K562 (cell line): Measurements from ENCODE around the gene RALGPS1. TPM values are rescaled to one million over a fixed set of nuclear protein-coding genes. Genes with fewer than 3 reads are reported as not detected.

Experiments used
- CEBPG ChIP-seq, 3 experiments: fragments of 200-800 bp in 1 of 3; sonication (Bioruptor generic) in 1 of 3; sonication (generic) in 1 of 3; formaldehyde crosslinking in 1 of 3; IDR thresholded peaks in 2 of 3; conservative IDR thresholded peaks in 1 of 3; 2 replicates each; pipeline versions ENCODE4 v1.6.1 to v1.8.0; 2016 to 2022; ENCODE audit warnings: missing compliant biosample characterization in 2 of 3, missing genetic modification characterization in 2 of 3, mild to moderate bottlenecking in 1 of 3, missing genetic modification reagents in 1 of 3
- CREB5 ChIP-seq: fragments of 250-450 bp; sonication (Bioruptor Pico); IDR thresholded peaks from 2 replicates; pipeline ENCODE4 v1.5.0; 2020; ENCODE audit warnings: mild to moderate bottlenecking
- CTCF ChIP-seq, 3 experiments: IDR thresholded peaks in 2 of 3; conservative IDR thresholded peaks in 1 of 3; 2 replicates each; pipeline ENCODE4 v1.5.1; 2011 to 2012; ENCODE audit warnings: low read length in 3 of 3, mild to moderate bottlenecking in 3 of 3, control low read depth in 2 of 3, improper control_type of control experiment in 1 of 3, inconsistent platforms in 1 of 3, low read depth in 1 of 3, mixed read lengths in 1 of 3, moderate library complexity in 1 of 3; ENCODE audit not compliant: insufficient read depth in 2 of 3
- FOS ChIP-seq: IDR thresholded peaks from 3 replicates; pipeline ENCODE4 v1.6.1; 2011; ENCODE audit not compliant: insufficient read length; ENCODE audit errors: extremely low read depth
- FOXP1 ChIP-seq: sonication (generic); formaldehyde crosslinking; IDR thresholded peaks from 2 replicates; pipeline ENCODE4 v1.8.0; 2022; ENCODE audit warnings: mild to moderate bottlenecking, missing genetic modification reagents
- HMGN3 ChIP-seq: IDR thresholded peaks from 2 replicates; pipeline ENCODE4 v1.6.1; 2011; ENCODE audit warnings: borderline replicate concordance, low read depth, mild to moderate bottlenecking, mixed read lengths, low read length; ENCODE audit not compliant: insufficient read length; ENCODE audit errors: extremely low read depth
- HSF4 ChIP-seq: fragments of 250-450 bp; sonication (Bioruptor Pico); IDR thresholded peaks from 2 replicates; pipeline ENCODE4 v2.1.2; 2022; ENCODE audit warnings: mild to moderate bottlenecking, moderate library complexity, borderline replicate concordance
- JUN ChIP-seq, 2 experiments: sonication (generic) in 1 of 2; formaldehyde crosslinking in 1 of 2; IDR thresholded peaks; 2 replicates each; pipeline versions ENCODE4 v1.6.1 to v1.8.0; 2012 to 2022; ENCODE audit warnings: borderline replicate concordance in 2 of 2, mild to moderate bottlenecking in 2 of 2, improper control_type of control experiment in 1 of 2, low read depth in 1 of 2, low read length in 1 of 2, missing genetic modification reagents in 1 of 2
- MCM7 ChIP-seq, 2 experiments: fragments of 450-650 bp; IDR thresholded peaks; 2 replicates each; pipeline ENCODE4 v1.6.1; 2016 to 2018
- RAD51 ChIP-seq: fragments of 450-650 bp; IDR thresholded peaks from 2 replicates; pipeline ENCODE4 v1.7.1; 2016; ENCODE audit warnings: low read depth, mild to moderate bottlenecking, borderline replicate concordance
- RBFOX2 ChIP-seq: fragments of 200-400 bp; formaldehyde crosslinking; IDR thresholded peaks from 2 replicates; pipeline ENCODE4 v1.6.1; 2017; ENCODE audit warnings: low read depth, mild to moderate bottlenecking, low read length, moderate library complexity
- ZNF121 ChIP-seq: sonication (generic); formaldehyde crosslinking; conservative IDR thresholded peaks from 2 replicates; pipeline ENCODE4 v1.8.0; 2022; ENCODE audit warnings: missing genetic modification reagents
- ZNF263 ChIP-seq: sonication (generic); formaldehyde crosslinking; IDR thresholded peaks from 2 replicates; pipeline ENCODE4 v1.8.0; 2022; ENCODE audit warnings: mild to moderate bottlenecking, missing genetic modification reagents, borderline replicate concordance
- ZNF512 ChIP-seq: IDR thresholded peaks from 2 replicates; pipeline ENCODE4 v1.6.1; 2016; ENCODE audit warnings: missing genetic modification characterization, missing compliant biosample characterization
- ZNF561 ChIP-seq: fragments of 450-650 bp; formaldehyde crosslinking; conservative IDR thresholded peaks from 2 replicates; pipeline ENCODE4 v1.4.0; 2020; ENCODE audit warnings: mild to moderate bottlenecking, moderate library complexity
- ZNF583 ChIP-seq: fragments of 250-450 bp; sonication (Bioruptor Pico); IDR thresholded peaks from 2 replicates; pipeline ENCODE4 v1.4.0; 2020
- polyA plus RNA-seq, 8 experiments: library from polyadenylated mRNA; depleted of rRNA in 4 of 8; stranded (reverse) in 5 of 8; unstranded in 3 of 8; fragments of >200 nt; fragmentation: Nextera tagmentation in 2 of 8; fragmentation: Illumina TruSeq in 1 of 8; extraction: Ambion mirVana in 2 of 8; extraction: Trizol in 1 of 8; gene quantifications; 2 replicates each; pipeline versions ENCODE4 v1.2.1 to v1.2.3, GENCODE V29; 2011 to 2014; ENCODE audit warnings: inconsistent platforms in 1 of 8, missing spikeins in 1 of 8
- total RNA-seq, 7 experiments: library from RNA; depleted of rRNA in 6 of 7; stranded (reverse); fragments of >200 nt in 6 of 7; fragmentation: Illumina TruSeq in 2 of 7; extraction: Trizol in 2 of 7; gene quantifications; 2 replicates each; pipeline versions ENCODE4 v1.2.1 to v1.2.3, GENCODE V29; 2011 to 2021; ENCODE audit warnings: low replicate concordance in 1 of 7

Gene RALGPS1
- total and polyA plus RNA-seq, 9 of the 15 experiments (the other 6 are each of a cell fraction or from before 2014, with no cell fraction given) = 0.04 to 2.6 (median 1.5) TPM

GRCh38 chr9:127159325-127159801 is 244.8 kb downstream of the RALGPS1 start (continued):
- TF ChIP-seq CREB5 (CRISPR knock-in tag) = no peak
- TF ChIP-seq FOS = no peak
- no peak for TF ChIP-seq MCM7 (IDR thresholded peaks at IDR 0.05)
- peak; percentile 73 for TF ChIP-seq CEBPG (CRISPR knock-in tag; IDR thresholded peaks at IDR 0.05)
- peak in 1 of 2 experiments; percentile 71; a peak in 1 of 4 replicates for TF ChIP-seq CEBPG (tag; conservative IDR thresholded peaks at IDR 0.05 in 1 of 2, IDR thresholded peaks at IDR 0.05 in 1 of 2)
- TF ChIP-seq ZNF121 (CRISPR knock-in tag) = 0 out of 2 replicates have a peak, but pooled peaks have one; percentile 19
- peak; percentile 8 to 34 (median 29); a peak in 2 of 6 replicates for TF ChIP-seq CTCF (IDR thresholded peaks at IDR 0.05 in 2 of 3, conservative IDR thresholded peaks at IDR 0.05 in 1 of 3; ENCODE audit: insufficient read depth in 2 of 3, low read depth in 1 of 3, low read length in 3 of 3)
- TF ChIP-seq ZNF512 (tag) = no peak
- peak; percentile 73; the same call in 1 of the 2 replicates for TF ChIP-seq RAD51
- peak; percentile 40 for TF ChIP-seq ZNF583
- peak; percentile 77 for TF ChIP-seq ZNF263 (CRISPR knock-in tag)
- peak; percentile 62; the same call in 1 of the 2 replicates for TF ChIP-seq JUN (IDR thresholded peaks at IDR 0.05; ENCODE audit: borderline replicate concordance, low read depth, low read length)
- no peak for TF ChIP-seq JUN (CRISPR knock-in tag; IDR thresholded peaks at IDR 0.05; ENCODE audit: borderline replicate concordance)
- 0 out of 2 replicates have a peak, but pooled peaks have one; percentile 25 for TF ChIP-seq RBFOX2
- peak; percentile 86; the same call in 1 of the 2 replicates for TF ChIP-seq FOXP1 (CRISPR knock-in tag)
- no peak for TF ChIP-seq ZNF561 (CRISPR knock-in tag)
- peak; percentile 60; the same call in 1 of the 2 replicates for TF ChIP-seq HSF4 (CRISPR knock-in tag)
- TF ChIP-seq HMGN3 = no peak
